ENCODE measurements around the gene RAB28. TPM values are rescaled to one million over a fixed set of nuclear protein-coding genes. Genes with fewer than 3 reads are reported as not detected.

The RAB28 gene
- total and polyA plus RNA-seq, 2 of the 8 experiments (the other 6 are each of a cell fraction or from before 2014, with no cell fraction given) = 16.0 to 18.7 TPM

- no peak overlapping the region for H2BK15ac ChIP-seq (ENCODE audit: low read length)
- no peak overlapping the region for H3K4ac ChIP-seq (replicated peaks; ENCODE audit: insufficient read length, low read depth, low read length)
- CTCF ChIA-PET (ENCODE audit: partially characterized antibody) = no interaction called here
- POLR2A ChIA-PET (ENCODE audit: partially characterized antibody) = no interaction called here
- H3K27me3 ChIP-seq (replicated peaks in 1 of 4; ENCODE audit: control insufficient read depth in 3 of 4, extremely low read depth in 1 of 4, insufficient read depth in 3 of 4, low read length in 3 of 4) = no peaks in the 10 kb centered on the region
- no peak overlapping the region for H3K27ac ChIP-seq (ENCODE audit: low read depth, low read length)
- H2BK12ac ChIP-seq (ENCODE audit: low read depth, low read length) = no peak overlapping the region
- H2AK5ac ChIP-seq (ENCODE audit: low read depth, low read length) = no peak overlapping the region
- no peak overlapping the region for H3K14ac ChIP-seq (ENCODE audit: insufficient read length)
- no peak overlapping the region for H4K5ac ChIP-seq (ENCODE audit: insufficient read length, low read depth, low read length)
- no peak overlapping the region for H2AFZ ChIP-seq (ENCODE audit: low read length)
- no peak overlapping the region for H3K9ac ChIP-seq (replicated peaks in 1 of 4; ENCODE audit: extremely low read depth in 1 of 4, low read depth in 3 of 4, low read length in 3 of 4)
- no peaks in the 10 kb centered on the region; the same call in 1 of the 2 replicates for H3K23me2 ChIP-seq (ENCODE audit: low read depth, low read length)
- no peak overlapping the region for H3K56ac ChIP-seq (replicated peaks; ENCODE audit: insufficient read length, low read depth, low read length)
- H4K20me1 ChIP-seq (replicated peaks in 1 of 2; ENCODE audit: control insufficient read depth in 1 of 2, insufficient read depth in 2 of 2, low read length in 2 of 2) = no peaks in the 10 kb centered on the region
- H3K18ac ChIP-seq (ENCODE audit: extremely low read depth, low read length) = no peak overlapping the region
- H2BK5ac ChIP-seq (ENCODE audit: low read depth, low read length) = no peak overlapping the region
- no peak overlapping the region for H2BK20ac ChIP-seq (ENCODE audit: low read length)
- H4K8ac ChIP-seq (ENCODE audit: extremely low read depth, insufficient read depth, low read length) = no peak overlapping the region
- H4K91ac ChIP-seq (replicated peaks; ENCODE audit: insufficient read length, low read length) = no peak overlapping the region
- H3K23ac ChIP-seq (ENCODE audit: insufficient read length) = no peak overlapping the region
- no peak overlapping the region for H2BK120ac ChIP-seq (replicated peaks; ENCODE audit: low read depth, low read length)
- H3K4me2 ChIP-seq (ENCODE audit: insufficient read depth in 1 of 2, low read depth in 2 of 2, low read length in 2 of 2) = no peak overlapping the region
- H3K79me2 ChIP-seq (ENCODE audit: control insufficient read depth in 1 of 2, insufficient read depth in 2 of 2, low read length in 2 of 2) = peaks cover 0 to 9% of the 10 kb centered on the region in 2 experiments; a peak in 1 of 4 replicates
- DNase-seq (ENCODE audit: low read depth in 1 of 2, low spot score in 2 of 2) (no peak), FAIRE-seq (no peak)
- H3K36me3 ChIP-seq (ENCODE audit: control insufficient read depth in 2 of 4, insufficient read depth in 4 of 4, low read length in 3 of 4) = no peaks in the 10 kb centered on the region
- WGBS, 2 experiments (ENCODE audit: extremely low coverage in 1 of 2, insufficient coverage in 1 of 2, insufficient read length in 1 of 2, insufficient replicate concordance in 2 of 2, low coverage in 1 of 2, low lambda C conversion rate in 2 of 2, missing lambda C conversion rate in 1 of 2) = 93% methylated on average over 6 of the region's 6 CpGs; no CpG with 5 or more reads in 1 of the 2 experiments
- peaks cover 0 to 3% (median 0%) of the 10 kb centered on the region in 4 experiments; a peak in 1 of 7 replicates for H3K4me1 ChIP-seq (replicated peaks in 1 of 4; ENCODE audit: control insufficient read depth in 3 of 4, insufficient read depth in 4 of 4, low read length in 3 of 4)
- H3K4me3 ChIP-seq (ENCODE audit: extremely low read depth in 1 of 4, insufficient read depth in 2 of 4, low read depth in 3 of 4, low read length in 4 of 4) = no peak overlapping the region
- no peaks in the 10 kb centered on the region for H3K79me1 ChIP-seq (ENCODE audit: low read depth, low read length)
- H3K9me3 ChIP-seq (ENCODE audit: insufficient read depth in 2 of 2, low read depth in 1 of 2, low read length in 1 of 2) = no peaks in the 10 kb centered on the region
- TF ChIP-seq TEAD4 (IDR thresholded peaks at IDR 0.05; ENCODE audit: low read depth, low read length) (no peak), EP300 (IDR thresholded peaks at IDR 0.05; ENCODE audit: borderline replicate concordance in 1 of 2, low read depth in 2 of 2, low read length in 2 of 2) (no peak), PHF8 (conservative IDR thresholded peaks at IDR 0.05; ENCODE audit: low read depth, low read length) (no peak), SIX5 (IDR thresholded peaks at IDR 0.05; ENCODE audit: low read depth, low read length) (no peak), EZH2 (IDR thresholded peaks at IDR 0.05; ENCODE audit: low read depth, low read length, severe bottlenecking) (no peak), CHD2 (IDR thresholded peaks at IDR 0.05; ENCODE audit: low read length) (no peak), SRF (IDR thresholded peaks at IDR 0.05; ENCODE audit: low read depth, low read length) (no peak), USF2 (IDR thresholded peaks at IDR 0.05; ENCODE audit: low read length) (no peak), SP1 (IDR thresholded peaks at IDR 0.05; ENCODE audit: low read depth, low read length) (no peak), MAFK (IDR thresholded peaks at IDR 0.05; ENCODE audit: low read depth, low read length) (no peak), JUND (IDR thresholded peaks at IDR 0.05; ENCODE audit: low read length) (no peak), GTF2F1 (IDR thresholded peaks at IDR 0.05; ENCODE audit: borderline replicate concordance, low read depth, low read length) (no peak), BCL11A (IDR thresholded peaks at IDR 0.05; ENCODE audit: low read depth in 2 of 2, low read length in 2 of 2) (no peak)
Measured at GRCh38 chr4:13461191-13461905, 22.8 kb downstream of the RAB28 start.

Measured in H1 (cell line).